Right lobe of liver (tissue), 4 donors: ENCODE data around the gene VPS36.
"Not testable (repeated sequence)": the region's sequence is repeated elsewhere in the genome, so short reads cannot be mapped to it uniquely, and the experiment has no call there.

ENCODE experiments used
- CTCF ChIP-seq, 4 donors: fragments of 200-600 bp in 3 of 4; fragments of 450-650 bp in 1 of 4; IDR thresholded peaks; one replicate each; pipeline versions ENCODE4 v1.5.1 to v1.8.0; 2016 to 2022; ENCODE audit warnings: antibody characterized with exemption in 4 of 4, mild to moderate bottlenecking in 2 of 4
- POLR2A ChIP-seq: fragments of 450-650 bp; IDR thresholded peaks from one replicate; pipeline ENCODE4 v1.6.1; 2017; ENCODE audit warnings: antibody characterized with exemption, mild to moderate bottlenecking
- donor health status: DM: no; HTN: no; CAD: no.
- donor health status: DM: no; HTN: no; CAD: no.
- donor health status: DM: no; HTN: yes; CAD: no.

GRCh38 chr13:52408071-52408658, 42.3 kb downstream of the VPS36 start:
- TF ChIP-seq CTCF (IDR thresholded peaks at IDR 0.05); POLR2A: not testable (repeated sequence)
